Activated T-helper 1 cell treated with anti-CD3 and anti-CD28 coated beads, Interleukin-2, amount 50 U/mL, for 16 hours (primary cell): Measurements from ENCODE around the gene UBAC1.

Source experiments
- DNase-seq, 2 donors: peaks; one replicate each; pipeline ENCODE4 v3.0.0-alpha.2; 2020; ENCODE audit warnings: low read depth in 1 of 2, low spot score in 1 of 2

Gene UBAC1

DNA sequence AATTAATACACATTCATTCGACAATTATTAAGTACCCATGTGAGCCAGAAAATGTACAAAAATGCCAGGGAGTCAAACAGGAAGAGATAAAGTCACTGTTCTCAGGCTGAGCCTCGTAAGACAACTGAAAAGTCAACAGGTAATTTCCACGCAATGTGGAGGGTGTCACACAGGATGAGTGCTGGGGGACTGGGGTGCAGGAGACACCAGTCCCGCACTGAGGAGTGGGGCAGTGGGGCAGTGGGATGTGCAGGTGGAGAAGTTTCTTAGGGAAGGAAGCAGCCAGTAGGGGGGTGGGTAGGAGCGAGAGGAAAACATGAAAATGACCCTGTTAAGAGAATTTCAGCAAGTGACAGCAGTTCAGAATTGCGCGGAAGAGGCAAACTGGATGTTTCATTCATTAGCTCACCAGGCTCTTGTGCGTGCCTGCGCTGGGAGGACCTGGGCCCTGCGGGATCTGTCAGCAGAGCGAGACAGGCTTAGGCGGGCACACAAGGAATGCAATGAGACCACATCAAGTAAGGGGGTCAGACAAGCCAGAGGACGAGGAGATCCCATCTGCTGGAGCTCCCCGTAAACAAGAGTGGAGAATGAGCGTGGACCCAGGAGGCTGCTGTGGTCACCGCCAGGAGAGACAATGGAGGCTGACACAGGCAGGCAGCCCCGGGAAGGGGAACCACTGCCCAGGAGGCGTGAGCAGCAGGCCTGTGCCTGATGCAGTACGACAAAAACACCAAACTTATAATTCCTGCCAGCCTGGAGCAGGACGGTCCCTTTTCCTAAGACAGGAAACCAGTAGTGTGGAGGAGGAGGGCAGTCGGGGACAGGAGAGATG is 74.8 kb downstream of the UBAC1 start:
- no peak for DNase-seq

DNA sequence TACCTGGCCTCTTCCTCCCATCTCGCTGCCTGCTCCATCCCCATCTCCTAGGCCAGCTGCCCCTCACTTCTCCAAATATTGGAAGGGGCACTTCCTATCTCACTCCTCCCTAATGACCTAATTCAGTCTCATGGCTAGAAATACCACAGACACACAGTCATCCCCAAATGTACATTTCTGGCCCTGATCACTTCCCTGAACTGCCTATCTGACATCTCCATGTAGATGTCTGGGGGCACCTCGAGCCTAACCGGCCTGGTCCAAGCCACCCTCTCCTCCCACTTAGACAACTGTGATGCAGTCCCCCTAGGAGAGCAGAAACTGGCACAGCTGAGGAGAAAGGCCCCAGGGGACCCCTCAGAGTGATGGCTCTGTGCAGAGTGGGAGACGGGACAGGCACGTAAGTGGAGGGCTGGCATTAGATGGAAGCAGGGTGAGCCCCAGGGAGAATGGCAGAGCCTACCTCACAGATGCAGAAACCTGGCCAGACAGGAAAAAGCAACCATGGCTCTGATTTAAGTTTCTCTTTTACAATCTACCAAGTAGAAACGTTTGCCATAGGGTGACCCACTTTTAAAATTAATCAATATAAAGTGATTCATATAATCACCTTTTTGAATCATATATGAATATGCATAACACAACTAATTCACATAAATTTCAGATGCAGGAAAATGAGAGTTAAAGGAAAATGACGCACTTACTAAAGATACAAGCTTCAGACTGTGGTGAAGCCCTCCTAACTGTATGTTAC is 75.9 kb downstream of the UBAC1 start:
- no peak for DNase-seq

DNA sequence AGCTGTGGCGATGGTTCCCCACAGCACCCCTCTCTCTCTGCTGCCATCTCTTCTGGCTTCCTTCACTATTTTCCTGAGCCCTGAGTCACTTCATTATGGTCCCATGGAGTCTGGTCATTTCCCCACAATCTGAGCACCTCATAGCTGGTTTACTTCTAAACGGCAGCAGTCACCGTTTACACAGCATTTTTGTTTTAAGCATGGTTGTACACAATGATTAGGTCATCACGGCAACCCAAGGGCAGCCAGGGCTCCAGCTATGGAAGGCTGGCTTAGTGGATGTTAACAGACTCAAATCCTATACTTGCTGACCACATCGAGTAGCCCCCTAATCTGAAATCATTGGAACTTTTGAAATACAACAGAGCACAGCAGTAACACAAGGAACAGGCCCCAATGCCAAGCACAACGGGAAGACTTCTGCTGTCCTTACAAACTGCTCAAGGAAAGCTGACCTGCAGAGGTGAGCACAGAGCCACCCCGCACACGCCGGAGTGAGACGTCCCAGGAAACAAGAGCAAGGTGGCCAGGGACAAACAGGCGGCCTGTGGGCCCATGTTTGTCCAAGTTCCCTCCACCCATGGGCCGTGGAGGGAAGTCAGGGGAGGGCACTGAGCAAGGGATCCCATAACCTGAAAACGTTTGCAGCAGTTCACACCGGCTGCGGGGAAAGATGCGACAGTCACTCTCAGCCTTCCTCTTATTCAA is 76.7 kb downstream of the UBAC1 start:
- DNase-seq, result no peak

DNA sequence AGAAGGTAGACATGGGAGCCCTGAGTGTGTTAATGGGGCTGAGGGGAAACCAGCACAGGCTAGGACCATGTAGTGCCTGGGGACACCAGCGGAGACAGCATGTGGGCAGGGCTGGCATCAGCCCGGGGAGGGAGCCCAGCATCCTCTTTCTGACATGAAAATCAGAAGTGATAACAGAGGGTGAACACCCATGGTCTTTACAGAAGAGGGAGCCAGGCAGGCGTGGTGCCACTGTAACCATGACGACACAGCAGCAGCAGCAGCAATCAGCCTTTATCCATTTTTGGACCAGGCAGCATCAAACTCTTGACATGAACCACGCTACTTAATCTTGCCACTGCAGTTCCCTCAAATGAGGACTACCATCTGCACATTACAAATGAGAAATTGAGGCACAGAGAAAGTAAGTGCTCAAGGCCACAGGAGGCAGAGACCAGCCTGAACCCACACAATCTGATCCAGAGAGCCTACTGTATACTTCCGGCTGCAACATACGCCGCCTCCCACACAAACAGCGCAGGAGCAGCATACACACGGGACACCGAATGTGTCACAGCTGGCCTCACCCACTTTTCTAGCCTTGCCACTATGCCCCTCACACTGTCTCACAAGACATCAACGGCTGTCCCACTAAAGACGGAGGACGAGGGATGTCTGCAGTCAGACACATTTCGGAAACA is 77.6 kb downstream of the UBAC1 start:
- DNase-seq, result no peak
